GM12891 (cell line): ENCODE results near the gene KCNK4.

ENCODE experiments used
- POLR2A ChIP-seq: IDR thresholded peaks from 2 replicates; pipeline ENCODE4 v1.6.1; 2011; ENCODE audit warnings: low read depth, low read length, control low read depth
- POLR2AphosphoS5 ChIP-seq: IDR thresholded peaks from 2 replicates; pipeline ENCODE4 v1.6.1; 2011; ENCODE audit warnings: low read depth, low read length, control low read depth

- TF ChIP-seq POLR2AphosphoS5 (no peak), POLR2A (no peak)
Observed at GRCh38 chr11:64318766-64319761, 28.0 kb downstream of the KCNK4 start.
